ENCODE results near the gene RAB1A. TPM values are rescaled to one million over a fixed set of nuclear protein-coding genes. Genes with fewer than 3 reads are reported as not detected.
"Not testable (repeated sequence)": the region's sequence is repeated elsewhere in the genome, so short reads cannot be mapped to it uniquely, and the experiment has no call there.

Gene RAB1A
- polyA plus RNA-seq, 2 donors: 100 to 120 TPM

- Histone ChIP-seq H3K9me3 (ENCODE audit: control insufficient read depth in 2 of 2, insufficient read depth in 1 of 2, low read depth in 1 of 2, low read length in 1 of 2) (no peaks in the 10 kb centered on the region), H3K36me3 (ENCODE audit: control insufficient read depth in 2 of 2, insufficient read depth in 2 of 2, low read length in 1 of 2) (no peaks in the 10 kb centered on the region), H3K27me3 (ENCODE audit: control insufficient read depth in 1 of 2, insufficient read depth in 2 of 2, low read length in 2 of 2) (no peaks in the 10 kb centered on the region), H3K4me1 (ENCODE audit: control insufficient read depth in 2 of 2, insufficient read depth in 2 of 2, low read length in 1 of 2) (no peaks in the 10 kb centered on the region), H3K4me3 (ENCODE audit: low read depth in 1 of 2, low read length in 2 of 2) (no peak overlapping the region), H3K27ac (ENCODE audit: low read depth in 2 of 2, low read length in 1 of 2) (peak overlapping the region in 1 of 2 donors; percentile 45)
- whole genome bisulfite sequencing, 2 donors: 55 to 61% methylated on average over 2 of the region's 2 CpGs
Measured at GRCh38 chr2:65164426-65164891, 34.6 kb upstream of the RAB1A start.

- H3K9me3 ChIP-seq (ENCODE audit: control insufficient read depth in 2 of 2, insufficient read depth in 1 of 2, low read depth in 1 of 2, low read length in 1 of 2): no peaks in the 10 kb centered on the region
- no peaks in the 10 kb centered on the region for H3K27me3 ChIP-seq (ENCODE audit: control insufficient read depth in 1 of 2, insufficient read depth in 2 of 2, low read length in 2 of 2)
- H3K4me3 ChIP-seq (ENCODE audit: low read depth in 1 of 2, low read length in 2 of 2): no peak overlapping the region
- 84 to 85% methylated on average over 9 of the region's 9 CpGs for WGBS, 2 donors
- H3K27ac ChIP-seq (ENCODE audit: low read depth in 2 of 2, low read length in 1 of 2): no peak overlapping the region
- H3K36me3 ChIP-seq (ENCODE audit: control insufficient read depth in 2 of 2, insufficient read depth in 2 of 2, low read length in 1 of 2): no peaks in the 10 kb centered on the region
- no peaks in the 10 kb centered on the region for H3K4me1 ChIP-seq (ENCODE audit: control insufficient read depth in 2 of 2, insufficient read depth in 2 of 2, low read length in 1 of 2)
Measured at GRCh38 chr2:65161551-65162100, 31.7 kb upstream of the RAB1A start.

- no peaks in the 10 kb centered on the region for H3K36me3 ChIP-seq (ENCODE audit: control insufficient read depth in 2 of 2, insufficient read depth in 2 of 2, low read length in 1 of 2)
Measured at GRCh38 chr2:65159906-65160305, 30.0 kb upstream of the RAB1A start.

GRCh38 chr2:65159261-65159660, 29.4 kb upstream of the RAB1A start:
- 92 to 94% methylated on average over 6 of the region's 6 CpGs for WGBS, 2 donors
- H3K27ac ChIP-seq (ENCODE audit: low read depth in 2 of 2, low read length in 1 of 2): no peak overlapping the region
- no peaks in the 10 kb centered on the region for H3K9me3 ChIP-seq (ENCODE audit: control insufficient read depth in 2 of 2, insufficient read depth in 1 of 2, low read depth in 1 of 2, low read length in 1 of 2)

More at GRCh38 chr2:65159906-65160305, 30.0 kb upstream of the RAB1A start:
- WGBS, 2 donors: 51 to 79% methylated on average over 2 of the region's 2 CpGs
- no peak overlapping the region for H3K4me3 ChIP-seq (ENCODE audit: low read depth in 1 of 2, low read length in 2 of 2)
- H3K4me1 ChIP-seq (ENCODE audit: control insufficient read depth in 2 of 2, insufficient read depth in 2 of 2, low read length in 1 of 2): no peaks in the 10 kb centered on the region
- no peaks in the 10 kb centered on the region for H3K27me3 ChIP-seq (ENCODE audit: control insufficient read depth in 1 of 2, insufficient read depth in 2 of 2, low read length in 2 of 2)
- no peak overlapping the region for H3K27ac ChIP-seq (ENCODE audit: low read depth in 2 of 2, low read length in 1 of 2)
- H3K9me3 ChIP-seq (ENCODE audit: control insufficient read depth in 2 of 2, insufficient read depth in 1 of 2, low read depth in 1 of 2, low read length in 1 of 2): no peaks in the 10 kb centered on the region

GRCh38 chr2:65158557-65158956, 28.7 kb upstream of the RAB1A start:
- Histone ChIP-seq H3K27ac (ENCODE audit: low read depth in 2 of 2, low read length in 1 of 2) (no peak overlapping the region), H3K9me3 (ENCODE audit: control insufficient read depth in 2 of 2, insufficient read depth in 1 of 2, low read depth in 1 of 2, low read length in 1 of 2) (no peaks in the 10 kb centered on the region), H3K4me1 (ENCODE audit: control insufficient read depth in 2 of 2, insufficient read depth in 2 of 2, low read length in 1 of 2) (no peaks in the 10 kb centered on the region), H3K27me3 (ENCODE audit: control insufficient read depth in 1 of 2, insufficient read depth in 2 of 2, low read length in 2 of 2) (no peaks in the 10 kb centered on the region), H3K4me3 (ENCODE audit: low read depth in 1 of 2, low read length in 2 of 2) (no peak overlapping the region), H3K36me3 (ENCODE audit: control insufficient read depth in 2 of 2, insufficient read depth in 2 of 2, low read length in 1 of 2) (no peaks in the 10 kb centered on the region)
- 50 to 57% methylated on average over 6 of the region's 6 CpGs for WGBS, 2 donors

More at GRCh38 chr2:65159261-65159660, 29.4 kb upstream of the RAB1A start:
- H3K36me3 ChIP-seq (ENCODE audit: control insufficient read depth in 2 of 2, insufficient read depth in 2 of 2, low read length in 1 of 2): no peaks in the 10 kb centered on the region
- no peak overlapping the region for H3K4me3 ChIP-seq (ENCODE audit: low read depth in 1 of 2, low read length in 2 of 2)
- no peaks in the 10 kb centered on the region for H3K27me3 ChIP-seq (ENCODE audit: control insufficient read depth in 1 of 2, insufficient read depth in 2 of 2, low read length in 2 of 2)
- H3K4me1 ChIP-seq (ENCODE audit: control insufficient read depth in 2 of 2, insufficient read depth in 2 of 2, low read length in 1 of 2): no peaks in the 10 kb centered on the region

GRCh38 chr2:65157856-65158255, 27.9 kb upstream of the RAB1A start:
- WGBS, 2 donors: 64 to 79% methylated on average over 5 to 6 of the region's 6 CpGs
- not testable (repeated sequence) for H3K9me3 ChIP-seq (ENCODE audit: control insufficient read depth in 2 of 2, insufficient read depth in 1 of 2, low read depth in 1 of 2, low read length in 1 of 2); H3K27me3 ChIP-seq (ENCODE audit: control insufficient read depth in 1 of 2, insufficient read depth in 2 of 2, low read length in 2 of 2)

GRCh38 chr2:65156041-65156440, 26.1 kb upstream of the RAB1A start:
- Histone ChIP-seq H3K36me3 (ENCODE audit: control insufficient read depth in 2 of 2, insufficient read depth in 2 of 2, low read length in 1 of 2) (no peaks in the 10 kb centered on the region), H3K4me3 (ENCODE audit: low read depth in 1 of 2, low read length in 2 of 2) (no peak overlapping the region), H3K4me1 (ENCODE audit: control insufficient read depth in 2 of 2, insufficient read depth in 2 of 2, low read length in 1 of 2) (no peaks in the 10 kb centered on the region), H3K9me3 (ENCODE audit: control insufficient read depth in 2 of 2, insufficient read depth in 1 of 2, low read depth in 1 of 2, low read length in 1 of 2) (no peaks in the 10 kb centered on the region), H3K27me3 (ENCODE audit: control insufficient read depth in 1 of 2, insufficient read depth in 2 of 2, low read length in 2 of 2) (no peaks in the 10 kb centered on the region), H3K27ac (ENCODE audit: low read depth in 2 of 2, low read length in 1 of 2) (no peak overlapping the region)
- WGBS, 2 donors: 58 to 63% methylated on average over 1 of the region's 1 CpG

More at GRCh38 chr2:65157856-65158255, 27.9 kb upstream of the RAB1A start:
- H3K36me3 ChIP-seq (ENCODE audit: control insufficient read depth in 2 of 2, insufficient read depth in 2 of 2, low read length in 1 of 2); H3K4me3 ChIP-seq (ENCODE audit: low read depth in 1 of 2, low read length in 2 of 2); H3K27ac ChIP-seq (ENCODE audit: low read depth in 2 of 2, low read length in 1 of 2); H3K4me1 ChIP-seq (ENCODE audit: control insufficient read depth in 2 of 2, insufficient read depth in 2 of 2, low read length in 1 of 2): not testable (repeated sequence)

- H3K27me3 ChIP-seq (ENCODE audit: control insufficient read depth in 1 of 2, insufficient read depth in 2 of 2, low read length in 2 of 2): no peaks in the 10 kb centered on the region
- 78 to 79% methylated on average over 3 of the region's 3 CpGs for WGBS, 2 donors
- H3K4me3 ChIP-seq (ENCODE audit: low read depth in 1 of 2, low read length in 2 of 2): no peak overlapping the region
- no peak overlapping the region for H3K27ac ChIP-seq (ENCODE audit: low read depth in 2 of 2, low read length in 1 of 2)
- no peaks in the 10 kb centered on the region for H3K9me3 ChIP-seq (ENCODE audit: control insufficient read depth in 2 of 2, insufficient read depth in 1 of 2, low read depth in 1 of 2, low read length in 1 of 2)
- H3K4me1 ChIP-seq (ENCODE audit: control insufficient read depth in 2 of 2, insufficient read depth in 2 of 2, low read length in 1 of 2): no peaks in the 10 kb centered on the region
- no peaks in the 10 kb centered on the region for H3K36me3 ChIP-seq (ENCODE audit: control insufficient read depth in 2 of 2, insufficient read depth in 2 of 2, low read length in 1 of 2)
Measured at GRCh38 chr2:65153515-65153914, 23.6 kb upstream of the RAB1A start.

- no peaks in the 10 kb centered on the region for H3K27me3 ChIP-seq (ENCODE audit: control insufficient read depth in 1 of 2, insufficient read depth in 2 of 2, low read length in 2 of 2)
- H3K4me1 ChIP-seq (ENCODE audit: control insufficient read depth in 2 of 2, insufficient read depth in 2 of 2, low read length in 1 of 2): no peaks in the 10 kb centered on the region
- H3K4me3 ChIP-seq (ENCODE audit: low read depth in 1 of 2, low read length in 2 of 2): no peak overlapping the region
- H3K9me3 ChIP-seq (ENCODE audit: control insufficient read depth in 2 of 2, insufficient read depth in 1 of 2, low read depth in 1 of 2, low read length in 1 of 2): no peaks in the 10 kb centered on the region
- no peak overlapping the region for H3K27ac ChIP-seq (ENCODE audit: low read depth in 2 of 2, low read length in 1 of 2)
- no peaks in the 10 kb centered on the region for H3K36me3 ChIP-seq (ENCODE audit: control insufficient read depth in 2 of 2, insufficient read depth in 2 of 2, low read length in 1 of 2)
- 70 to 75% methylated on average over 3 of the region's 3 CpGs for WGBS, 2 donors
Measured at GRCh38 chr2:65146078-65146477, 16.2 kb upstream of the RAB1A start.

- Histone ChIP-seq H3K4me1 (ENCODE audit: control insufficient read depth in 2 of 2, insufficient read depth in 2 of 2, low read length in 1 of 2) (no peaks in the 10 kb centered on the region), H3K27ac (ENCODE audit: low read depth in 2 of 2, low read length in 1 of 2) (no peak overlapping the region), H3K36me3 (ENCODE audit: control insufficient read depth in 2 of 2, insufficient read depth in 2 of 2, low read length in 1 of 2) (no peaks in the 10 kb centered on the region), H3K27me3 (ENCODE audit: control insufficient read depth in 1 of 2, insufficient read depth in 2 of 2, low read length in 2 of 2) (no peaks in the 10 kb centered on the region), H3K9me3 (ENCODE audit: control insufficient read depth in 2 of 2, insufficient read depth in 1 of 2, low read depth in 1 of 2, low read length in 1 of 2) (no peaks in the 10 kb centered on the region), H3K4me3 (ENCODE audit: low read depth in 1 of 2, low read length in 2 of 2) (no peak overlapping the region)
- 45 to 100% methylated on average over 1 to 2 of the region's 2 CpGs for WGBS, 2 donors
Measured at GRCh38 chr2:65144571-65144970, 14.7 kb upstream of the RAB1A start.
